ENCODE results near the gene WWOX. TPM values are rescaled to one million over a fixed set of nuclear protein-coding genes. Genes with fewer than 3 reads are reported as not detected.

WWOX gene
- total RNA-seq, 6 donors from 2014 or later, result 18.7 to 167 (median 31.0) TPM

DNA sequence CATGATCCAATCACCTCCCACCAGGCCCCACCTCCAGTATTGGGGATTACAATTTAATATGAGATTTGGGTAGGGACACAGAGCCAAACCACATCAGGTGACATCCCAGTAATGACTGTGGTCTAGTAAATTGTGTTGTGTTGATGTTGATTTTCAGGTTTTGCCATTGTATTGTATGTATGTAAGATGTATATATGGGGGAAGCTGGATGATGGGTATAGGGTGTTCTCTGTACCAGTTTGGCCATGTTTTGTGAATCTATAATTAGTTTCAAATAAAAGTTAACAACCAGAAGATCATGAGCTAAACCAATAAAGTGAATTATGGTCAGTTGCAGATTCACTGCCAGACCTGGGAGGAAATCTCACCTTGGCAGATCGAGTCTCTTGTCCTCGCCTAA lies 283.7 kb downstream of the WWOX start:
- Histone ChIP-seq H3K27ac (no peak overlapping the region), H3K36me3 (no peaks in the 10 kb centered on the region), H3K27me3 (no peaks in the 10 kb centered on the region), H3K9me3 (no peaks in the 10 kb centered on the region), H3K4me3 (no peak overlapping the region), H3K4me1 (no peaks in the 10 kb centered on the region)
- TF ChIP-seq EP300 (IDR thresholded peaks at IDR 0.05), result no peak
- no peak for TF ChIP-seq POLR2A (IDR thresholded peaks at IDR 0.05)
- TF ChIP-seq, protein P1, sequence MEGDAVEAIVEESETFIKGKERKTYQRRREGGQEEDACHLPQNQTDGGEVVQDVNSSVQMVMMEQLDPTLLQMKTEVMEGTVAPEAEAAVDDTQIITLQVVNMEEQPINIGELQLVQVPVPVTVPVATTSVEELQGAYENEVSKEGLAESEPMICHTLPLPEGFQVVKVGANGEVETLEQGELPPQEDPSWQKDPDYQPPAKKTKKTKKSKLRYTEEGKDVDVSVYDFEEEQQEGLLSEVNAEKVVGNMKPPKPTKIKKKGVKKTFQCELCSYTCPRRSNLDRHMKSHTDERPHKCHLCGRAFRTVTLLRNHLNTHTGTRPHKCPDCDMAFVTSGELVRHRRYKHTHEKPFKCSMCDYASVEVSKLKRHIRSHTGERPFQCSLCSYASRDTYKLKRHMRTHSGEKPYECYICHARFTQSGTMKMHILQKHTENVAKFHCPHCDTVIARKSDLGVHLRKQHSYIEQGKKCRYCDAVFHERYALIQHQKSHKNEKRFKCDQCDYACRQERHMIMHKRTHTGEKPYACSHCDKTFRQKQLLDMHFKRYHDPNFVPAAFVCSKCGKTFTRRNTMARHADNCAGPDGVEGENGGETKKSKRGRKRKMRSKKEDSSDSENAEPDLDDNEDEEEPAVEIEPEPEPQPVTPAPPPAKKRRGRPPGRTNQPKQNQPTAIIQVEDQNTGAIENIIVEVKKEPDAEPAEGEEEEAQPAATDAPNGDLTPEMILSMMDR (IDR thresholded peaks at IDR 0.05), result no peak
- TF ChIP-seq POLR2AphosphoS5 (IDR thresholded peaks at IDR 0.05), result no peak
- ATAC-seq (ENCODE audit: low FRiP score in 2 of 2) (no peak), DNase-seq (no peak)
- 90 to 94% methylated on average over 2 of the region's 2 CpGs for whole genome bisulfite sequencing, 2 donors

DNA sequence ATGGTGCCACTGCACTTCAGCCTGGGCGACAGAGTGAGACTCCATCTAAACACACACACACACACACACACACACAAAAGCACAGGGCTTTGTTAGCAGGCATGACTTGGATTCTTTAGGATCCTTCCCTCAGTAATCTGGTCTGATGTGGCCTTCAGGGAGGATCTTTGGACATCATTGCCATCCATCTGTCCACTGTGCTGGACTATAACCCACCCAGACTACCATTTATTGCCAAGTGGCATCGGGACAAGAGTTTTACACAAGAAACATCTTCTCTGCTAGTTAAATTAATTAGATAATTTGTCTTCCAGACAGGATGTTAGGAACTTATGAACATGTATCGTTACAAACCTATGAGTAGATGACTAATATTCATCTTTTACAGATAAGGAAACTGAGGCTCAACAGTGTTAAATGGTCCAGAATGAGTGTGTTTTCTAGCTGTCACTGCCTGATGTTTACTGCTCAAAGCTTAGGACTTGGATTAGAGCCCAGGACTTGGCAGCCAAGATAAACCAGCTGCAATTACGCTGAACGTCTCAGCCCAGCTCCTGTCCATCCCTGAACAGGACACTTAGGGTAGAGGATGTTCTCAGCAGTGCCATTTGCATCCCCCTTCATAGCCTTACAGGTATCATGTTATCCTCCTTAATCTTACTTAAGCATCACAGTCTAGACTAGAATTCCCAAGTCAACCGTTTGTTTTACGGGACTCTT lies 285.8 kb downstream of the WWOX start:
- Histone ChIP-seq H3K27ac (no peak overlapping the region), H3K36me3 (no peaks in the 10 kb centered on the region), H3K27me3 (no peaks in the 10 kb centered on the region), H3K4me3 (no peak overlapping the region), H3K4me1 (no peaks in the 10 kb centered on the region), H3K9me3 (no peaks in the 10 kb centered on the region)
- TF ChIP-seq POLR2AphosphoS5 (IDR thresholded peaks at IDR 0.05) (no peak), EP300 (IDR thresholded peaks at IDR 0.05) (no peak), POLR2A (IDR thresholded peaks at IDR 0.05) (no peak)
- TF ChIP-seq, protein P1 (IDR thresholded peaks at IDR 0.05), result no peak
- 58 to 80% methylated on average over 6 of the region's 7 CpGs for WGBS, 2 donors
- DNase-seq, result no peak
- no peak for ATAC-seq (ENCODE audit: low FRiP score in 2 of 2)

GRCh38 chr16:78386557-78387324 lies 287.3 kb downstream of the WWOX start:
- no peaks in the 10 kb centered on the region for H3K27me3 ChIP-seq
- no peak for DNase-seq
- H3K27ac ChIP-seq, result no peak overlapping the region
- 84 to 85% methylated on average over 15 of the region's 15 CpGs for WGBS, 2 donors
- no peaks in the 10 kb centered on the region for H3K4me1 ChIP-seq
- no peaks in the 10 kb centered on the region for H3K9me3 ChIP-seq
- ATAC-seq (ENCODE audit: low FRiP score in 2 of 2), result no peak
- H3K36me3 ChIP-seq, result no peaks in the 10 kb centered on the region
- TF ChIP-seq, protein P1 (IDR thresholded peaks at IDR 0.05), result no peak
- TF ChIP-seq POLR2A (IDR thresholded peaks at IDR 0.05) (no peak), POLR2AphosphoS5 (IDR thresholded peaks at IDR 0.05) (no peak), EP300 (IDR thresholded peaks at IDR 0.05) (no peak)
- no peak overlapping the region for H3K4me3 ChIP-seq

DNA sequence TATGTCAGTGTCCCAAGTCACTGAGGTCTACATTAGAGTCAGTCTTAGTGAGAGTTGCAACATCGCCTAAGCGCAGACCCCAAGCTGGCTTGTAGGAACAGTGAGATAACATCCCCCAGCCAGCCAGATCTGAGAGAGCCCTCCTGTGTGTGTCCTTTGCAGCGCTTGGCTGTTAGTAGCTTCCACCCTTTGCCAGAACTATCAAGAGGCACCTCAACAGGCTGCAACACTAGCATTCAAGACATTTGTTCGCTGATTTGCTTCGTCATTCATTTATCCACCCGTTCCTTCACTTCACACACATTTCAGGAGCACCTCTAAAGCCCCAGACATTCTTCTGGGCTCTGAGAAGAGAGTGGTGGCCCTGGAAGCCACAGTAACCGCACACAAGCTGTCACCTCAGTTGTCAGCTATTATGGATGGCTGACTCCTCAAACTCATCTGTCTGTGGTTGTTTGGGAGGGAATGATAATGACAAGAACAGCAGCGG lies 289.6 kb downstream of the WWOX start:
- no peaks in the 10 kb centered on the region for H3K4me1 ChIP-seq
- H3K27ac ChIP-seq, result no peak overlapping the region
- TF ChIP-seq POLR2A (IDR thresholded peaks at IDR 0.05) (no peak), POLR2AphosphoS5 (IDR thresholded peaks at IDR 0.05) (no peak), EP300 (IDR thresholded peaks at IDR 0.05) (no peak)
- TF ChIP-seq, protein P1 (IDR thresholded peaks at IDR 0.05), result no peak
- H3K27me3 ChIP-seq, result no peaks in the 10 kb centered on the region
- WGBS, 2 donors, result 85 to 92% methylated on average over 8 of the region's 8 CpGs
- H3K36me3 ChIP-seq, result no peaks in the 10 kb centered on the region
- ATAC-seq (ENCODE audit: low FRiP score in 2 of 2) (no peak), DNase-seq (no peak)
- H3K9me3 ChIP-seq, result no peaks in the 10 kb centered on the region
- no peak overlapping the region for H3K4me3 ChIP-seq
